Measurements from ENCODE around the gene NTRK3.

Gene NTRK3

DNA sequence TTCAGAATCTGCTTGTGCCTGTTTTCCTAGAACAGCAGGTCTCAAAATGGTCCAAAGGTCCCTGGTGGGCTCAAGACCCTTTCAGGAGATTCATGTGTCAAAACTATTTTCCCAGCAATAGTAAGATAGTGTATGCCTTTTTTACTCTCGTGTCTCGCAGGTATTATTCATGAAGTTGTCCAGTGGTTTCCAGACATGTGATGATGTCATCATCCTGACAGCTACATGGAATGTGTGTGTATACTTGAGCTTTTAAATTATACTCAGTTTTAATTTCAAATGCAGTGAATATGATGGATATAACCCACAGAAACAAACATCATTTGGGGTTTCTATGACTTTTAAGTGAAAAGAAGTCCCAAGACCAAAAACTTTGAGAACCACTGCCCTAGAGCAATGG, 288.6 kb downstream of the NTRK3 start:
- no peak for DNase-seq

DNA sequence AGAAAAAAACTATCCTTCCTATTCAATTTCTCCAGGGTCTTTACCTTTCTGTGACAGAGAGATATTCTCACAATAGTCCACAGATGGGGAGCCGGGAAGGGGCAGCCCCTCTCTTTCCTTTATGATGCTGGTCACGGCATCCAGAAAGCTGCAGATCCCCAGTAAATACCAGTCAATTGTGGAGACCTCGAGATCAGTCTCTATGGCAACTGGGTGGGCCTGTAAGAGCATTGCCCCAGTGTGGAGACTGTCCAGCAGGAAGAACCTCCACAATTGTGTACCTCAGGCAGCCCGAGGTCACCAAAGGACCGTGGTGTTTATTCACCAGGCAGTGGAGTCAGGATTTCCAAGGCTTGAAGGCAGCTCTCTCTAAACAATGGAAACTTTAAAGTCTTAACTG, 291.2 kb downstream of the NTRK3 start:
- no peak for DNase-seq

DNA sequence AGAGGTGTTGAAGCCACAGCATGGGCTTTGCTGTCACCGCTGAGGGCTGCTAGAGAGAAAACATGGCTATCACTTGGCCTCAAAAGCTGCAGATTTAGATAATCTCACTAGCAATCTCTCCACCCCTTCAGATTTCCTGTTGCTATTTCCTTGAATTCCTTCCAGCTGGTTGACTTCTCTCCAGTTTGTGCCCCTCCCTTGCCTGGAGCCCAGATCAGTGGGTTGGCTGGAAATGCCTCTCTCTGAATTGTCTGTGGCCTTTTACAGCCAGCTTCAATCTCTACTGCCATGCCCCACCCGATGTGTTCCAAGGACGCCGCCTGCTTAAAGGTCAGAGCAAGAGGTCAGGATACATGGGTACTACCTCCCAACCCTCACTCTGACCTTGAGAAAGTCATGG, 294.1 kb downstream of the NTRK3 start:
- no peak for DNase-seq

DNA sequence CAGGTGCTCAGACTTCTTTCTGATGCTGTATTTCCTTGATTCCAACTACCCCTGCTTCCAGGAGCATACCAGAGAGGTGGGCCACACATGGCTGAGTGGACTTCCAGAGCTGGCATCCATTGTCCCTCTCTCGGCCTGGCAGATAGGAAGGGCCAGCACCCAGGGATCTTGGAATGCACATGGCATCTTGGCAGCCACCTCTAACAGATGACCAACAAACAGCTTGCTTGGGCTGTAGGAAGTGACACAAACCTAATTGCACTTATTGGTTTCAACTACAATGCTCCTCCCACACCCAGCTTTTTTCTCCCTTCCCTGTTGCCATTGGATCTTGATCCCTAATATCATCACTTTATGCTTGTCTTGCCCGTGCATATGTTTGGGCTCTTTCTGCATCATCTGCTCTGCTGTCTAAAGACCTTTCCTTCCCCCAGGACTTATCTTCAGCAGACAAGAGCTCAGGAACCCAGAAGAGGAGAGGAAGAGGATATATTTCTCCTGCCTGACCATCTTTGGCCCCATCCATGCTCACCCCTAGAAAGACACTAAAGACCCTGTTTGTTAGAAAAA, 294.6 kb downstream of the NTRK3 start:
- DNase-seq = no peak

DNA sequence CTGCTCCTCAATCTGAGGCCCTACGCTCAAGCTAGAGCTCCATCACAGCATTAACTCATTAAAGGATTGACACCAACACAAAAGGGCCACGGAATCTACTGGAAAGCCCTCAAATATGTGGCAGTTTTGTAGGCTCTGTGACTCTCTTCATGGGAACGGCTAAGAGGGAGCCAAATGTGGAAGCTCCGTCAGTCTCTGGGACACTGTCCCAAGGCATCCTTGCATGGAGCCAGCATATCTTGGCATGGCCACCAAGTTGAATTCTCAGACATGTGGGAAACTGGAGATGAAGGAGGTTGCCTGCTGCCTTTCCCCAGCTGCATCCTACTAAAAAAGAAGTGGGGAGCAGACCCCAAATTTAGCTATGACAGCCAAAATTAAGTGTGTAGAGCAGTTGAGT, 296.9 kb downstream of the NTRK3 start:
- no peak for DNase-seq

DNA sequence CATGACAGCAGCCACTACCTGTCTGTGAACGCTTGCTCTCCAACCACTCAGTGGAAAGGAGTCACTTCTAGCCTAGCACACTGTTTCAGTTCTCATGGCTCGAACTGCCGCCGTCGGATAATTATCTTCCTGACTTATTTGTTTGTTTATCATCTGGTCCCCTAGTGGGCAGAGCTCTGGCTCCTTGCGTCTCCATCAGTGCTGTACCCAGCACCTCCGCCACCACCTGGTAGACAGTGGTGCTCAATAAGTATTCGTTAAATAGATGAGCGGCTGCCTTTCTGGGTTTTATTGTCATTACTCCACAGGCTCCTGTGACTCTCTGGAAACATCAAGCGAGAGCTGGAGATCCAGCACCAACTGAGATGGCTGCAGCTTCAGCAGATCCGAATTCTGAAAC, 297.5 kb downstream of the NTRK3 start:
- DNase-seq = no peak

DNA sequence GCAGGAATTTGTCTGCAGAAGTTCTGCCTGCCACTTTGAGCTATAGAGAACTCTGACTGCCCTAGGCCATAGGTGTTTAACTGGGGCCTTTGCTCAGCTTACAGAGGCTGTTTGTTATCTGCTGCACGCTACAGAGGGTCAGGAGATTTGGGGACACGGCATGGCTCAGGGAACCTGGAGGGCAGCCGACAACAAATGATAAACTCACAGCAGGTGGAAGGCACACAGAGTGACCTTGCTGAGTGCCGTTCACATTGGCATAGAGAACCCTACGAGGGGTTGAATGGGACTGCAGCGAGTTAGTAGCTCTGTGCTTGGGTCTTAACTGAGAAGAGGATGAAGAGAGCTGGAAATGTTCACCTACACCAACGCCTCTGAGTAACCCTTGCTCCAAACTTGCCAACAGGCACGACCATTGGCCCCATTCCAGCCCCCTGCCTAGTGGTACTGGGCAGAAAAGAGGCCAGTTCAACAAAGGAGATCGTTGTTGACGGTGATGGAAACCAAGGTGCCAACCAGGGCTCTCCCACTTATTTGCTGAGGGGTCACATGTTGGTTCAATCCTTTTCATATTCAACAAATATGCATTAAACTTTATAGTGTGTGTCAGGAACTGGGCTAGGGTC, 301.1 kb downstream of the NTRK3 start:
- no peak for DNase-seq

DNA sequence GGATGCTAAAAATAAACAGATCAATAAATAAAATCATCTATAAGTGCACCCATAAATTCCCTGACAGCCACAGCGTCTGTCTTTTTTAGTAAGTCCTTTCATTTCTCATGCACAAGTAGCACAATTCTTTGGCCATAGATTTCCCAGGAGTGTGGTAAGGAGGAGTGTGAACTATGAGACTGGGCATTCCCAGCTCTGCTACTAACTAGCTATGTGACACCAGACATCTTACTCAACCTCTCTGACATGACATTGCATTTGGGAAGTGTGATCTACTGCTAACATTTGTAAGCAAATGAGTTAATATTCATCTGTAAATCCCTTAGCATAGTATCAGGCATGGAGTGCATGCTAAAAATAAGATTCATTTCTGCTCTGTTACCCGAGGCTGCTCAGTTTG, 301.7 kb downstream of the NTRK3 start:
- DNase-seq = no peak

DNA sequence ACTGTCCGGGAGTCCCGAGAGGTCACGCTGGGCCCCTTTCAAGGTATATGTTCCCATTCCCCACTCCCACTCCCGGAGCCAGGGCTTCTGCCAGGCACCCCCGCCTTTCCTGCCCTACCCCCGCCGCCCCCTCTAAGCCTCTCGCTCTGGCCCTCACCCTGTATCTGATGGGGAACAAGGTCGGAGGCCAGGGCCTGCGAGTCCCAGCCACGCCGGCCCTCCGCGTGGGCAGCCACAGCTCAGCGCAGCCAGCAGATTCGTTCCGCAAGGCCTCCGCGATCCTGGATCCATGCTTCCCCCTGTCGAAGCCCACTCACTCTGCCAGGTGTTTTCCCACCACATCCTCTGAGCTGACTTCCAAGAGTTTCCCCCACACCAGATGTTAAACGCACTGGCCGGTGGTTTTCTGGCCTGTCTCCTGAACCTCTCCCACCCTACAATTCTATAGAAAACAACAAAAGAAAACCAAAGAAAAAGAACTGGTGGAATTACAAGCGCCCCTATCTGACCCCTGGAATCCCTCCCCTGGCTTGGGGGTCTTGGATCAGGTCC, 303.7 kb downstream of the NTRK3 start:
- DNase-seq = no peak

DNA sequence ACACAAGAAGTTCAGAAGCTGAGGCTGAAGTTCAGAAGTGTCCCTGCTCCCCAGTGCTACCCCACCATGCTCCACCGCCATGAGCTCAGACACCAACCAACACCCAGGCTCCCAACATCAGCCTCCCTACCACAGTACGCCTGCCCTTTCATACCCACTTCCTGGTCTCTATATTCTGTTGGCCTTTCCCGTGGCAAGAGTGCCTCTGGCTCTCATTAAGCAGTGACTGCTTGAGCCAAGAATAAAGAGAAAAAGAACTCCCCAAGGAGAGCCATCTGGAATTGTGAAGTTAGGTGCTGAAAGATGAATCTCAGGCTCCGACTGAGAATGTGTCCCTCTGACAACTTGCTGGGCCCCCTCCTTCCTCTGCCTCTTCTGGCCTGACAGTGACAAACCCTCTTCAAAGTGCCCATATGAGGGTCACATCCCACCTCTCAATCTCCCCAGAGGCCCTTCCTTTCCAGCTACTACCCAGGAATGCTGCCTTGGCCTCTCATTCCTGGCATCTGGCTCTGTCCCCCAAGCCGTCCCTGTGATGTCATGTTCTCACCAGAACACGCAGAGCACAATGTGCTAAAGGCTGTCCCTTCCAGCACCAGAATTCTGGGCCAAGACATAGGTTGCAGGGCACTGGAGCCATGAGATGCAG, 306.8 kb downstream of the NTRK3 start:
- DNase-seq = no peak

DNA sequence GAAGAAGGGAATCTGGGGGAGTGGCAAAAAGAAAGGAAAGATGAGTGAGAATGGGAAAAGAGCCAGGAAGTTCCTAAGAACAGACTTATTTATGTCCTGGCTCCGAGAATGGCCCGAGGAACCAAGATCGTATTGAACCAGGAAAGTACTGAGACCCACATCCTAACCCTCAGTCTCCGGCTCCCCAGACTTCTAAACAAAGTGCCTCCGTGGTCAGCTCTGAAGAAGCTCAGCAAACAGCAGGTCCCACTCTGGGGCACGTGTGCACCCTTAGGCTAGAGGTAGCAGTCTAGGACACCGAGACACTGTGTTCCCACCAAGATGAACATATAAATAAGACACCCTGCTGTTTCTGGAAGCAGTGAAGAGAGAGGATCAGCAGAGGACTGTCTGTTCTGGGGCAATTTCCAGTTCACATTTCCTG, 307.4 kb downstream of the NTRK3 start:
- DNase-seq = no peak

DNA sequence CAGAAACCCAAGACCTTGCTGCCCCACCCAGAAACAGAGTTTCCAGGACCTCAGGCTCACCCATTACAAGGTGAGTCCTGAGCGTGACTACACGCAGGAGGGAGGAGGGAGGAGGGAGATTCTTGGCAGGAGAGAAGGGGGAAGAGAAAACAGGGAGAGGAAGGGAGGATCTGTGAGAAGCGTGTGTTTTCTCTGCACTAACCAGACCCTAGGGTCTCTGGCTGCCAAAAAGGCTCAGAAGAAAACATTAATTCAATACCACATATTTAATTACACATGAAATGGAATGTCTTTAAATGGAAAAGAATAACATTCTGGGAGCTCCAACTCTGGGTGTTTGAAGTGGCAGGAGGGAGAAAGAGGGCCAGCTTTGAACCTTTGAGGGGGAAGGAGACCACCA, 309.0 kb downstream of the NTRK3 start:
- no peak for DNase-seq

DNA sequence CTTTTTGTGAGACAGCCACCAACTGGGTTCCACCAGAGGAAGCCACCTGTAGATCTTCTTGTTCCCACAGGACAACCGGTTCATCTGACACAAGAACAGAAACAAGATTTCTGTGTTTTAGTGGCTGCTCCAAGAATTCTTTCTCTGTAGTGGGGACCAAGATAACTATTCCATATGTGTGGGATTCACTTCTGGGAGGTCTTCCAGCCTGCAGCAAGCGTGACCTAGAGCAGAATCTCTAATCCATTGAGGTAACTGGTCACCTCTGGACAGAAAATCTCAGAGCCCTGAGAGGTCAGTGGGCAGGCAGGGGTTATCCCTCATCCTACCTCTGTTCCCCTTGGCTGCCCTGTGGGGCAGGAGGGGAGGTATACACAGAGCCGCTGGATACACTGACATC, 311.3 kb downstream of the NTRK3 start:
- DNase-seq = no peak

DNA sequence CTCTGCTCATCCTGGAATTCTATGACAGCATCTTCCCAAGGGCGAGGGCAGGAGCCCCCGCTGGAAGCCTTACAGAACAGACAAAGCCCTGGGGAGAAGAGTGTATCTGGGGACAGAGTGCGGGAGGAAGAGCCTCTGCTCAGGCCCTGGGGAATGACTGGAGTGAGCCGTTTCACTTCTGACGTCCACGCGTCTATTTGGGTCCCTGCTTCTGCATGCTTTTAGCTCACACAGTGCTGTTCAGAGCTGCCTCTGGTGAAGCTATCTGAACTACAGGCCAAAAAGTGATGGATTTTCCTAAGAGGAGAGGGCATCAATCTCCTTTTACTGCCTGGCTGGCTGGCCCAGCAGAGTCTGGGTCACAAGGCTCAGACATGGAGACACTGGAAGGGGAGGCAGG, 311.8 kb downstream of the NTRK3 start:
- no peak for DNase-seq

DNA sequence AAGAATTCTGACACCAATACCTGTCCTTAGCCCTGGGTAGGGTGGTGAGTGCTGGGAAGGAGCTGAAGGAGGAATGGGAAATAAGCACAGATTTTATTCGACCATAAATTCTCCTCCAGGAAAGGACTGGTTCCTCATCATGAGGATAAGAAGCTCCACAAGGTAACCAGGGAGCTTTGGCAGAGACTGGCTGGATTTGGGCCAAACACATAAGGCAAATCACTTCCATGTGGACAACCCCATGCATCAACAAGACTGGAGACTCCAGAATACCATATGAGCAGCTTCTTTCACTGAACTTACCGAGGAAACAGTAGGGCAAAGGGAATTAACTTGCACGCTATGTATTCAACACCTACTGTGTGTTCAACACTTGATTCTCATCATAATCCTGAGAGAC, 312.5 kb downstream of the NTRK3 start:
- no peak for DNase-seq

DNA sequence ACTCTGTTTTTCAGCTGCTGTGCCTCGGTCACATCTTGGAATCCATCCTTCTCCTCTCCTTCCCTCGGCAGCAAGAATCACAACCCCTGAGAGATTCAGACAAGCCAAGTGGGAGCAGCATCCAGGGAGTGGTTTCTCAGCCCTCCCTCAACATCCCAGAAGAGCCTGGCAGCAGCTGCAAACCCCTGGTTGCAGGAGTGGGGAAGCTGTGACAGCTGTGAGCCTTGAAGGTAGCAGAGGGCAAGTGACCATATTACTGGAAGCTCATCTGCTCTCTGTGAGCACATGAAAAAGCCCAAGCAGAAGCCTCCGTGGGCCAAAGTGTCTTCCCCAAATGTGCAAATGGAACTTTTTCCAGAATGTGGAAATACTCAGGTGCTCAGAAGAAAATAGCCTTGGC, 312.9 kb downstream of the NTRK3 start:
- no peak for DNase-seq

DNA sequence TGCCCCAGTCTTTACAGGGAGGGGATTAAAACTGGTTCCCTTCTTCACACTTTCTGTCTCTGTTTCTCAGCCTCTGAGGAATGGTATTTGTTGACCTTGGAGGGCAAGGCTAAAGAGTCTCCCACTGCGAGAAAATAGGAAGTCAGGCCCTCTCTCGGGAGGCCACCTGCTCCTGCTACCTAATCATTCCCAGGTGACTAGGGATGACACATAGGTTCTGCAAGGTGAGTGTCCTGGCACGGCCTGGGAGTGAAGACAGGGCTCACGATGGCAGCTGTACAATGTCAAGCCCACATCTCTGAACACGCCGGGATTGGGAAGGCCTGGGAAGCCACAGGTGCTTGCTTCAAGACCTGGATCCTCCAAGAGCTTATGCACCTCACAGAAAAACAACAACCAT, 314.2 kb downstream of the NTRK3 start:
- DNase-seq = no peak

DNA sequence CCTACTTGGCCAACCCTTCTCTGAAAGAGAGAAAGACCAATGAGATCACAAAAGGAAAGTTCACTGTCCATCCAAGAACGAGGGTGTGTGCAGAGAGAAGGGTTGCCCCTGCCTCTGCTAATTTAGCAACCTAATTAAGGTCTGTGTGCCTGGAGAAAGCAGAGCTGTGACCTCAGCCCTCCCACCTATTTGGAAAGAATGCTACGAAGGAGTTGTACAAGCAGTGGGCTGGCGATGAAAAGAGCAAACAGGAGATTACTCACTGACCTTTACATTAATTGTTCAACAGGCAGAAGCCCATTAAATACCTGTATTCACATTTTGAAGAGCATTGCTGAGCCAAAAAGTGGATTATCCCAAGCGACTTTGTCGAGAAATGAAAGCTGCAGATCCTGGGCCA, 314.9 kb downstream of the NTRK3 start:
- no peak for DNase-seq

DNA sequence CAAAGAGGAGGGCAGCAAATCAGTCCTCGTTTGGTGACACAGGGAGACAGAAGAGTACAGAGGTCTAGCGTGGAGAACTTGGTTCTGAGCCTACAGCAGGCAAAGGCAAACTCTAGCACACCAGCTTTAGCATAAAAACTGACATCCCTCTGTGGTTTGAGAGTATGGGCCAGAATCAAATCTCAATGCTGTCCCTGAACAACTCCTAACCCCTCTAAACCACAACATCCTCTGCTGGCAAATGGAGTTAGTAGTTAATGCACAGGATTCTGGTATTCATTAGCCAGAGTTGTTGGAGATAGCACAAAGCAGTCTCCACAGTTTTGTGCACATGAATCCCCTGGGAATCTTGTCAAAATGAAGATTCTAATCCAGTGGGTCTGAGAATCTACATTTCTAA, 315.8 kb downstream of the NTRK3 start:
- no peak for DNase-seq

DNA sequence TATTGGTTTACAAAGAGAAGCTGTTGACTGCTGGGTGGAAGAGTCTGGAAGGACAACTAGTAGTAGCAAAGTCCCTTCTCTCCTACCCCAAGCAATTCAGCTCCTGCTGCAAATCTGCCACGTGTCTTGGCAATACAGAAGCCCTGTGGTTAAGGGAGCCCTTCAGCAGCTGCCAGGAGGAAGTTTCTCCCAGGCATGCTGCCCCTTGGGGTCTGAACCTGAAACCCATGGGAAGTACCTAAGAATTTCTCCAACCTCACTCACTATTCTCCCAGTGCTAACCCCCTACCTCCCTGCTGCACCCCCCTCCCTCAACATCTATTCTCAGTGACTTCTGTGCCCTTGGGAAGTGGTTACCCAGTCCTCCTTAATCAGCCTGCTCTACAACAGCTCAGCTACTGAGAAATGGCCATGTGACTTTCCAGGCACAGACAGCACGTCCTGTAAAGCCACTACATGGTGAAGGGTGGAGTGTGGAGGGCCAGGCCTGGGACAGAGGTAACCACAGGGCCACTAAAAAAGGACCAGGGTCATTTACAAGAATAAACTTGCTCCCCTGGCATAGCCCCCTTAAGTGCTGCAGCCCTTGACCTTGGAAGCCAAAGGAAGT, 316.6 kb downstream of the NTRK3 start:
- DNase-seq = no peak

DNA sequence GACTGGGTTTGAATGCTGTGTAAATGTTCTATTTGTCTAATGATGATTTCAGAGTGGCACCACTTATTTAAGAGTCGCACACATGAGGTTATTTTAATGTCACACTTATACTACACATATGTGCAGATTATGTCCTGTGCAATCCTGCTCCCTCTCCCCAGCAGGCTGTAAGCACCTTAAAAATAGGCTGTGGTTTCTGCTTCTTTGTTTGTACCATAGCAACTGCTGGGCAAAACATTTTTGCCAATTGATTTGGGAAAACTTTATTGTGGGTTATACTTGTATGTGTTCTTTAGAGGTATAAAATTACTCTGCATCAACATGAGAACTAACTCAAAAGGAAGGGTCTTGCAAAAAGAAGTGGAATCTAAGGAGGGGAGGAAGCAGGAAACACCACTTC, 318.5 kb downstream of the NTRK3 start:
- DNase-seq = no peak

DNA sequence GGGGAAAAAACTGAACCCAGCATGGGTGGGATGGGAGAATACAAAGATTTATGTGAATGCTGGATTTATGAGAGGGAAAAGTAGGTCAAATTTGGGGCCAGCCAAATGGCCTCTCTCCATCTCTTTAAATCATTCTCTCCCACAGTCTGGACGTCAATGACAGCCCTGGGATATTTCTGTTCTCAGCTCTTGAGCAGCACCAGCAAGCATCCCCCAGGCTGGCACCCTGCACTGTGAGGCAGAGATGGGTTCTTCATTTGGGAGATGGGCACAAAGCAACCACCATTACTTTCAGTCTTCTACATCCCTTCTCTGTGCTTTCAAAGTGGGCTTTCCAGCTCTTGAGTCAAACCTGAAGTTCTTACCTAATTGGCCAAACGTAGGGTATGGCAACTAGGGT, 321.0 kb downstream of the NTRK3 start:
- no peak for DNase-seq

DNA sequence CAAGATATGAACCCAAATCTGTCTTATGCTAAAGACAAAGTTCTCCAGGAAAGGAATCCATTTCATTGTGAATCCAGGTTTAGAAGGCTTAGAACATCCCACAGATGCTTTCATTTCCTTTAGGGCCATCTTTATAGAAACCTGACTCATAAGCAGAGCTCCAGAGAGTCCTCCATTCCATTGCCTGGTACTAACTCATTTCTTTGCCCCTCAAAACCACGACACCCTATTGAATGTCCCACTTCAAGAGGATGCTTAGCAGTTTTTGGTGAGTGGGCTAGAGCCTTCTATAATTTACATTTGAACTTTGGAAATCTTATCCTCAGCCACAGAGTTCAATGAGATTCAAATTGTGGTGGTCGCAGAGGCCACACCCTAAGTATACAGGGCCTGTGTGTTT, 325.0 kb downstream of the NTRK3 start:
- no peak for DNase-seq

DNA sequence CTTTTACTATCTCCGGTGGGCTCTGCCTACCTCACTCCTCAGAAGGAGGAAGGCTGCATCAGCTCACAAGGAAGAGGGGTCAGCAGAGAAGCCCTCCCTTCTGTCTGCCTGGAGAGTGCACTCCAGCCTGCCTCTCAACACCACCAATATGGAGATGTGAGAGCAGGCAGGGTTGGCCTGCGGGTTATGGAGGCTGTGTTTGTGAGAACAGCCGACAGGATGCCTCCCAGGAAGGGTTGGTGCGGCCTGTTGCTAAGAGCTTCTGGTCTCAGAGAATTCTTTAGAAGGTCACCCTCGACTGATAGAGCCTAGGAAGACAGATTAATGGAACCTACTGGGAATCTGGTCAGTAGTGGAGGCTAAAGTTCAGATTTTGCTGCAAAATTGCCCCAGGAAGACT, 326.1 kb downstream of the NTRK3 start:
- DNase-seq = no peak
